Gastroesophageal sphincter (tissue), 4 donors: ENCODE measurements around the gene FASN. TPM values are rescaled to one million over a fixed set of nuclear protein-coding genes. Genes with fewer than 3 reads are reported as not detected.

Experiments used
- ATAC-seq: fragments of 150-250 bp; one replicate; pipeline ENCODE4 v1.9.1; 2016; ENCODE audit warnings: mild to moderate bottlenecking, moderate library complexity
- H3K27ac ChIP-seq, 4 donors: fragments of 200-600 bp; sonication (generic) in 3 of 4; 1 replicate in 3 of 4; 2 replicates in 1 of 4; pipeline ENCODE4 v1.5.1; 2016 to 2019
- H3K27me3 ChIP-seq: fragments of 200-600 bp; sonication (generic); one replicate; pipeline ENCODE4 v1.5.1; 2019
- H3K36me3 ChIP-seq, 2 donors: fragments of 200-600 bp; sonication (generic); one replicate each; pipeline ENCODE4 v1.5.1; 2019; ENCODE audit warnings: control low read depth in 1 of 2
- H3K4me1 ChIP-seq, 3 donors: fragments of 200-600 bp; sonication (generic); 1 replicate in 2 of 3; 2 replicates in 1 of 3; pipeline ENCODE4 v1.5.1; 2016 to 2019; ENCODE audit warnings: control low read depth in 2 of 3
- H3K4me3 ChIP-seq, 2 donors: fragments of 200-600 bp; sonication (generic); one replicate each; pipeline ENCODE4 v1.5.1; 2019; ENCODE audit warnings: mild to moderate bottlenecking in 1 of 2, moderate library complexity in 1 of 2
- H3K9me3 ChIP-seq, 3 donors: fragments of 200-600 bp; sonication (generic); one replicate each; pipeline ENCODE4 v1.5.1; 2017 to 2019; ENCODE audit warnings: control low read depth in 2 of 3
- CTCF ChIP-seq, 4 experiments: fragments of 200-600 bp in 2 of 4; fragments of 450-650 bp in 2 of 4; sonication (generic) in 1 of 4; IDR thresholded peaks; one replicate each; pipeline ENCODE4 v1.5.1; 2017 to 2019; ENCODE audit warnings: antibody characterized with exemption in 4 of 4, mild to moderate bottlenecking in 2 of 4, moderate library complexity in 2 of 4
- EP300 ChIP-seq: sonication (generic); formaldehyde crosslinking; IDR thresholded peaks from one replicate; pipeline ENCODE4 v1.6.1; 2017; ENCODE audit warnings: antibody characterized with exemption, mild to moderate bottlenecking
- POLR2A ChIP-seq, 2 donors: fragments of 450-650 bp; IDR thresholded peaks; one replicate each; pipeline ENCODE4 v1.6.1; 2017; ENCODE audit warnings: antibody characterized with exemption in 2 of 2, mild to moderate bottlenecking in 2 of 2, moderate library complexity in 1 of 2
- POLR2AphosphoS5 ChIP-seq: sonication (generic); formaldehyde crosslinking; IDR thresholded peaks from one replicate; pipeline ENCODE4 v1.6.1; 2017; ENCODE audit warnings: antibody characterized with exemption
- WGBS, 2 donors: methylation state at CpG; one replicate each; pipeline ENCODE4 v1.1.5; 2018; ENCODE audit warnings: low coverage in 1 of 2; 5-methylcytosine and 5-hydroxymethylcytosine counted together
- total RNA-seq, 4 donors: library from RNA; depleted of rRNA; stranded (reverse); fragments of >200 nt; gene quantifications; one replicate each; pipeline ENCODE4 v1.1.0, GENCODE V29; 2016

FASN gene
- total RNA-seq, 4 donors from 2014 or later, result 22.6 to 52.8 (median 48.3) TPM

DNA sequence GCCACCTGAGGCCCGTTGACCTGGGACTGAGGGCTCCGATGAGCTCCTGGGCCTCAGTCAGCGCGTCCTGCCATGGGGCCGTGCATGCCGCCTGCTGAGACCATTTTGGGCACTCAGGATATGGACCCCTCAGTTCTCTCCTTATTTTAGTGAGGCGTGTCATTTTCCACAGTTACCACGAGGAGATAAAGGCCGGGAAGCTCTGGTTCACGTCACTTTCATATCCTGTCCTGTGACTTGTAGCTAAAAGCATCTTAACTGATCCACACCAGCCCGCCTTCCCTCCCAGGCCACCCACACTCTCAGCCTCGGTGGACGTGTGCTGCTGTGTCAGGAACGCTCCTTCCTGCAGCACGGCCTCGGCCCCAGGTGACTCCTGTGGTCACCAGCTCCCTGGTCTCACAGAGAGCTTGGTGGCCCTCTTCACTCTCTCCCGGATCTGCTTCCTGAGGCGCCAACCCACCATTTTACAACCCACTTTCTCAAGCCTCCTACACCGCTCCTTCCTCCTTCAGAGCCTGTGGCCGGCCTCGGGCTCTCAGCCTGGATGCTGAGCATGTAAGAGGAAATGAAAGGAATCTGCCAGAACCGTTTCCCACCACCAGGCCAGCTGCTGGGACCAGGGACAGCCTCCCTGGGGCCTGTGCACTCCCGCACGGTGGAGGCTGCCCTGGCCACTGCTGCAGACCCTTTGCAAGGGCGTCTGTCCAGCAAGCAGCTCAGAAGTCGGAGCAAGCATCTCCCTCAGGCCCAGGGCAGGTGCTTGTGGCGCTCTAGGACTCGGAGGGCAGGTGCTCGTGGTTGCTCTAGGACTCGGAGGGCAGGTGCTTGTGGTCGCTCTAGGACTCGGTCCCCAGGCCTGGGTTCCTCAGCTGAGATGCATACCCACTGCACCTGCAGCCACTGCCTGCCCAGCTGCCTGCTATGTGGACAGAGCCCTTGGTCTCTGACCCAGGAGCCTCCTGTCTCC, 23.9 kb upstream of the FASN start:
- peaks cover 0 to 7% (median 0%) of the 10 kb centered on the region in 3 donors for H3K4me1 ChIP-seq
- no peak overlapping the region for H3K27ac ChIP-seq
- H3K9me3 ChIP-seq, result no peaks in the 10 kb centered on the region
- WGBS, 2 donors, result 60 to 89% methylated on average over 8 to 10 of the region's 32 CpGs
- TF ChIP-seq POLR2AphosphoS5 (no peak), CTCF (IDR thresholded peaks at IDR 0.05) (no peak), POLR2A (IDR thresholded peaks at IDR 0.05) (no peak), EP300 (no peak)
- H3K27me3 ChIP-seq, result no peaks in the 10 kb centered on the region
- ATAC-seq, result no peak
- H3K4me3 ChIP-seq, result no peak overlapping the region
- H3K36me3 ChIP-seq, result peaks cover 0 to 51% of the 10 kb centered on the region in 2 donors

DNA sequence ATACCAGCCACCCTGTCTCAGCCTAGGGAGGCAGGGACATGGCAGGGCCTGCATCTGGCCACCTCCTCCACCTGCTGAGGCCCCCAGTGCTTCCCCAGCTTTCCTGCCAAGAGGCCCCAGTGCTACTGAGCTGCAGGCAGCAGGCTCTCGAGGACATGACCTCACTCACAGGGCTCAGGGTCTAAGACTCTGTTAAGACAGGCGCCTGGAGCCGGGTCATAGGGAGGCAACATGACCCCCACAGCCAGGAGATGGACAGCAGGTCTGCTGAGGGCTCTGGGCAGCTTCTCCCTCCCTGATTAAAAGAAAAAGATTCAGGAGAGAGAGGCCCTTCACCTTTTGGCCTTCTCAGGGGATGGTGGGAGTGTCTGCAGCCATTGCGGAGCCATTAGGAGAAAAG, 23.2 kb upstream of the FASN start:
- peaks cover 0 to 7% (median 0%) of the 10 kb centered on the region in 3 donors for H3K4me1 ChIP-seq
- TF ChIP-seq EP300 (no peak), POLR2A (IDR thresholded peaks at IDR 0.05) (no peak), CTCF (IDR thresholded peaks at IDR 0.05) (no peak), POLR2AphosphoS5 (no peak)
- WGBS, 2 donors, result no CpG with 5 or more reads among the region's 4 CpGs
- H3K27me3 ChIP-seq, result no peaks in the 10 kb centered on the region
- H3K27ac ChIP-seq, result no peak overlapping the region
- H3K36me3 ChIP-seq, result peaks cover 0 to 44% of the 10 kb centered on the region in 2 donors
- no peaks in the 10 kb centered on the region for H3K9me3 ChIP-seq
- H3K4me3 ChIP-seq, result no peak overlapping the region
- no peak for ATAC-seq

GRCh38 chr17:82120148-82120547, 22.1 kb upstream of the FASN start:
- 53 to 60% methylated on average over 2 to 4 of the region's 12 CpGs for WGBS, 2 donors
- Histone ChIP-seq H3K36me3 (peaks cover 0 to 42% of the 10 kb centered on the region in 2 donors), H3K27me3 (no peaks in the 10 kb centered on the region), H3K4me3 (no peak overlapping the region), H3K4me1 (peaks cover 0 to 7% (median 0%) of the 10 kb centered on the region in 3 donors), H3K9me3 (no peaks in the 10 kb centered on the region), H3K27ac (no peak overlapping the region)
- TF ChIP-seq POLR2AphosphoS5, result no peak
- TF ChIP-seq POLR2A (IDR thresholded peaks at IDR 0.05), result no peak
- TF ChIP-seq CTCF (IDR thresholded peaks at IDR 0.05), result no peak
- no peak for TF ChIP-seq EP300
- no peak for ATAC-seq

DNA sequence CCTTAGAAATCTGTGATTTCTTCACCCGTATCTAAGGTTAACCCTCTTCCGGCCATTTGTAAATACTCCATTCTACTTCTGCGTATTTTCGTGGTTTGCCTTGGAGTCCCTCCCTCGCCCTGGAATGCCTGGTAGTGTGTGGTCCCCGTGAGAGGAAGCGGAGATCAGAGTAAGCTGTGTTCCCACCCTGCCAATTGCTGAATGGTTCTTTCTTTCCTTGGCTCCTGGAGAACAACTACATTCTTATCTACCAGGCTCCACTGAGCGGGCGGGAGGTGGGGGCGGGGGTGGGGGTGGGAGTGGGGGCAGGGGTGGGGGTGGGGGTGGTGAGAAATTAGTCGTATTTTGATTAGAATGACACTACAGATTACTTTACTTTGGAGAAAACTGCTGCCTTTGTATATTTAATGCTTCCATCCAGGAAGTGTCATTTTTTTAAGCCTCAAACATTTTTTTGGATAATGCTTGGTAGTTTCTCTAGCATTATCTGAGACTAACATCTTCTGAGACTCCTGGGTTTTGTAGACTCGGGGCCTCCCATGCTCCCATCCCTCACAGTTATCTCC, 20.9 kb upstream of the FASN start:
- H3K27me3 ChIP-seq, result no peaks in the 10 kb centered on the region
- H3K27ac ChIP-seq, result no peak overlapping the region
- 52 to 55% methylated on average over 2 to 12 of the region's 12 CpGs for WGBS, 2 donors
- H3K4me3 ChIP-seq, result no peak overlapping the region
- peaks cover 0 to 7% (median 0%) of the 10 kb centered on the region in 3 donors for H3K4me1 ChIP-seq
- H3K36me3 ChIP-seq, result peaks cover 0 to 42% of the 10 kb centered on the region in 2 donors
- TF ChIP-seq POLR2AphosphoS5 (no peak), CTCF (IDR thresholded peaks at IDR 0.05) (no peak), POLR2A (IDR thresholded peaks at IDR 0.05) (no peak), EP300 (no peak)
- no peak for ATAC-seq
- H3K9me3 ChIP-seq, result no peaks in the 10 kb centered on the region
